Adrenal gland (tissue), 5 donors: ENCODE data around the gene RAB27B.

Source experiments
- CTCF ChIP-seq, 6 experiments: fragments of 450-650 bp in 4 of 6; fragments of 200-600 bp in 2 of 6; sonication (generic) in 1 of 6; IDR thresholded peaks; 1 replicate in 5 of 6; 2 replicates in 1 of 6; pipeline versions ENCODE4 v1.5.1 to v1.8.0; 2016 to 2021; ENCODE audit warnings: antibody characterized with exemption in 6 of 6, mild to moderate bottlenecking in 2 of 6, moderate library complexity in 1 of 6
- POLR2A ChIP-seq, 2 donors: fragments of 450-650 bp; IDR thresholded peaks; one replicate each; pipeline ENCODE4 v1.6.1; 2017; ENCODE audit warnings: antibody characterized with exemption in 2 of 2, mild to moderate bottlenecking in 2 of 2, moderate library complexity in 1 of 2
- donor health status: DM: no; HTN: no; CAD: no.

DNA sequence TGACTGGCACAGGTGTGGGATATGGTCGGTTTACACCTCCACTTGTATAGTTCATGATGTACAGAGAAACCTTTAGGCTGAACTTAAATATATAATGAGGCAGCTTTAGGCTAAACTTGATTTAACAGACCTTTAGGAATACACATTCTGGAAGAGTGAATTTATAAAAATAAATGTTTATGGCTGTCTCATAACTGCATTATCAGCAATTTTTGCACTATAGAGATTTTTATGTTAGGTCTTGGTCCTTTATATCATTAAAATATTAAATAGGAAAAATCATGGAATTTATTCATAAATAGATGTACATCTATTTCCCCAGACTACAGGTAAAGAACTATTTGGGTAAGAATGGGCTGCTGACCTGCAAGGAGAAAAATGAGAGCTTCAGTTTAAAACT lies 19.8 kb downstream of the RAB27B start:
- TF ChIP-seq CTCF (IDR thresholded peaks at IDR 0.05) = no peak
- no peak for TF ChIP-seq POLR2A (IDR thresholded peaks at IDR 0.05)
